ENCODE measurements around the gene SHLD1. TPM values are rescaled to one million over a fixed set of nuclear protein-coding genes. Genes with fewer than 3 reads are reported as not detected.

The SHLD1 gene
- total RNA-seq, 1 experiment from 2014 or later, result 3.6 TPM

- DNase-seq (ENCODE audit: low spot score), result no peak
Measured at GRCh38 chr20:5820738-5821137, 70.5 kb downstream of the SHLD1 start.

- no peak for DNase-seq (ENCODE audit: low spot score)
Measured at GRCh38 chr20:5821627-5822215, 71.5 kb downstream of the SHLD1 start.

GRCh38 chr20:5822569-5822968, 72.4 kb downstream of the SHLD1 start:
- DNase-seq (ENCODE audit: low spot score), result no peak

DNA sequence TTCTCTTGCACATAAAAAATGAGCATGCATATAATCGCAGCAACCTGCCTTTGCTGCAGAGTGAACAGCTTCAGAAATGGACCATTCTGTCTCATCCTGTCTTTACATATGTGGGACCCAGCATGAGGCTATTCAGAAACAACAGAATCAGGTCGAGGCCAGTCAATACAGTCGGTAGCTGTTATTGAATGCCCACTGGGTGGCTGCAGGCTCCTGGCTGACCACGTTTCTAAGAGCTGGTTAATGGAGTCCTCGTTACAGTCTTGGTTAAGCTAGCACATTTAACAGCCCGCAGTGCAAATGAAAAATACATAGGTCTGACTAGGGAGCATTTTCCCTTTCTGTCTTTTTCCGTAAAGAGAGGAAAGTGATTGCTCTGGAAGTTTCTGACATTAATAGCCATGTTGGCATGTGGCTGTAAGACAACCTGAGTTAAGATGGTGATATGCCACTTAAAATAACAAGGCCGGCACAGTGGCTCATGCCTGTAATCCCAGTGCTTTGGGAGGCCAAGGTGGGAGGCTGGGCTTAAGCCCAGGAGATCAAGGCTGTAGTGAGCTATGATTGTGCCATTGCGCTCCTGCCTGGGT, 75.0 kb downstream of the SHLD1 start:
- no peak for DNase-seq (ENCODE audit: low spot score)

GRCh38 chr20:5827098-5827853, 77.1 kb downstream of the SHLD1 start:
- DNase-seq (ENCODE audit: low spot score), result no peak

- DNase-seq (ENCODE audit: low spot score), result no peak
Measured at GRCh38 chr20:5827861-5828260, 77.7 kb downstream of the SHLD1 start.

- no peak for DNase-seq (ENCODE audit: low spot score)
Measured at GRCh38 chr20:5829241-5829809, 79.1 kb downstream of the SHLD1 start.

GRCh38 chr20:5831539-5832237, 81.5 kb downstream of the SHLD1 start:
- DNase-seq (ENCODE audit: low spot score), result no peak

DNA sequence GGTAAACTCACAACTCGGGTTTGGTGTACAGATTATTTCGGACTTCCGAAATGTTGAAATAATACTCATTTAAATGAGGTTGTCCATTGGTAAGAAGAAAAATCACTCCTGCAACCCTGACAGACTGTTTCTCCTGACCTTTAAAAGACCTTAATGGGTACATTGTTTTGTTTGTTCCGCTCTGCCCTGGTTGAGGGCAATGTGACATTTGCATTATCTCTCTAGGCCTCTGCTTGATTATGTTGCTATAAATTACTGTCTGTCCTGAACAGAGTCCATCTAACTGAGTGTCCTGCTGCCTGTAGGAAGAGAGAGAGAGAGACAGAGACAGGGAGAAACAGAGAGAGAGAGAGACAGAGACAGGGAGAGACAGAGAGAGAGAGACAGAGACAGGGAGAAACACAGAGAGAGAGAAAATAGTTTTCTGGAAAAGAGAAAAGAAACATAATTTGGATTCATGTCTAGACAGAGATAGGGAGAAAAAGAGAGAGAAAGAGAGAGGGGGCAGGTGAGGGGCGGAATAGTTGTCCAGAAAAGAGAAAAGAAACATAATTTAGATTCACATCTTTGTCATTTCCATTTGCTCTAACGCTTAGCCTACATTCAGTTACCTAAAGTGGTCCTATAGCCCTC, 83.2 kb downstream of the SHLD1 start:
- no peak for DNase-seq (ENCODE audit: low spot score)

- DNase-seq (ENCODE audit: low spot score), result no peak
Measured at GRCh38 chr20:5834436-5835005, 84.3 kb downstream of the SHLD1 start.

GRCh38 chr20:5835321-5835821, 85.2 kb downstream of the SHLD1 start:
- peak; percentile 49 for DNase-seq (ENCODE audit: low spot score)

DNA sequence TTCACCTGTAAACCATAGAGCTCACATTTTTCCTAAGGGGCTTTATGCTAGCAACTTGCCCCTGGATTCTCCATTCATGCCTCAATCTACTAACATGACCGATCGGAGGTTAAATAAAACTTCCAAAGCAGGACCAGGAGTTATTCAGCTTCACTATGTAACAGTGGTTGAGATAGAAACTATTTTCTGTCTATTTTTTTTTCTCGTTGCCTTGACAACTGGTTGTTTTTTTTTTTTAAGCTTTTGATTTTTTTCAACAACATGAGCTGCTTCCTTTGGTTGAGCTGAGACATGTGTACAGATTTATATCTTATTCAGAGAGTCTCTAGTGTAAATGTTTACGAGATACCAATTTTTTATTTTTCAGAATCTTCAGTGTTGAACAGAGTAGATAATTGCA, 85.7 kb downstream of the SHLD1 start:
- no peak for DNase-seq (ENCODE audit: low spot score)

GRCh38 chr20:5836569-5836968, 86.4 kb downstream of the SHLD1 start:
- DNase-seq (ENCODE audit: low spot score), result no peak

DNA sequence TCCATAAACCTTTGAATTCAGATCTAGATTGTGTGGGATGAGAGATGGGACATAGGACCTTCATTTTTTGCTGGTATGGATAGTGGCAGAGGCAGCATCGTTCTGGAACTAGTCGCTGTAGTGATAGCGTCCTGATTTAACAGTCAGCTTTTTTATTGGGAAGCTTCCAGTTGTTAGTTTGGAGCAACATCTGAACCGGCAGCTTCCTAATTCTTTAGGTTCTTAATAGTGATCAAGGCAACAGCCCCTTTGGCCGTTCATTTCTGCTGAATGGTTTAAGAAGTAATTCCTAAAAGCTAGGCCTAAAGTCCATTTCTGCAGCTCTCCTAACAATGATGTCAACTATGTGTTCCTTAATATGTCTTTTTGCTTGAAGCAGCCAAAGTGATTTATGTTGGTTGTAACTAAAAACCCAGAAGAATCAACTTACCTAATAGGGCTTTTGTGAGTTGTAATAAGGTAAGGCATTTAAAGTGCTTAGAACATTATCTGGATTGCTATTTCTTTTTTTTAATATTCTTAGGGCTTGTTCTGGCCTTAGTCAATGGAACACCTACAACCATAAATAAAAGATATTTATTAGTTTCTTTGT, 90.3 kb downstream of the SHLD1 start:
- no peak for DNase-seq (ENCODE audit: low spot score)

GRCh38 chr20:5841522-5841921, 91.3 kb downstream of the SHLD1 start:
- DNase-seq (ENCODE audit: low spot score), result no peak

DNA sequence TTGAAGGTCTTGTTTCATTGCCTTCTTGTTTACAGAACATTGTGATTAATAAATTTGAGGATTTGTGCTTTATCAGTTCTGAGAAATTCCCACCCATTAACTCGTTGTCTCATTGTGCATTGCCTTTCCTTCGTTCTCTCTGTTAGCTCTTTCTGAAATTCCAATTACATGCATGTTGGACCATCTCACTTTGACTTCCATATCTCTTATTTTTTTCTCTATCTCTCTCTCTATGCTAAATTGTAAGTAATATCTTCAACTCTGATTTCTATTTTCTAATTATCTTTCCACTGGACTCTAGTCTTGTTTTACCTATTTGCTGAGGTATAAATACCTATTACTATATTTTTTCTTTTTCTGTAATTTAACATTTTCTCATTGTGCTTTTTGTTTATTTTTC, 92.3 kb downstream of the SHLD1 start:
- no peak for DNase-seq (ENCODE audit: low spot score)

DNA sequence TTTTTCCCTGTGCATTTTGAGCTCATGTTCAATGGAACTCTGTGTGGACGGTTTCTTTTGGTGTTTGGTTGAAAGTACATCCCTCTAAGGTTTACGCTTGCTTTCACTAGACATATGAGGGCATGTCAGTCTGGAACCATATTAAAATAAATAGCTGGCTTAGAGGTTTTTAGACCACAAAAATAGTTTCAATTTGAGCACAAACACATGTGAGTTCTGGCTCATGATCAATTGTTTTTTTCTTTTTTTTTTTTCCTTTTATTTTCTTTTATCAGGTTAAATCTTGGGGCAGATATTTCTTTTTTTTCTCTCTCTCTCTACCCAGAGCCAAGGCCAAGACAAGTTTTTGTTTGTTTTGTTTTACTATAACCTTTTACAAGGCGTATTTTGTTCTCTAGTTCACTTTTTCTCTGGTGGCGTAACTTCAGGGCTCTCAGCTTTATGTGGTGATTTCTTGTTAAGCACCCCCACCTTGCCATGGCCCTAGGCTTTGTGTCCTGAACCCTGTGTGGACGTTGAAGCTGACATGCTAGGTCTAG, 92.9 kb downstream of the SHLD1 start:
- no peak for DNase-seq (ENCODE audit: low spot score)

DNA sequence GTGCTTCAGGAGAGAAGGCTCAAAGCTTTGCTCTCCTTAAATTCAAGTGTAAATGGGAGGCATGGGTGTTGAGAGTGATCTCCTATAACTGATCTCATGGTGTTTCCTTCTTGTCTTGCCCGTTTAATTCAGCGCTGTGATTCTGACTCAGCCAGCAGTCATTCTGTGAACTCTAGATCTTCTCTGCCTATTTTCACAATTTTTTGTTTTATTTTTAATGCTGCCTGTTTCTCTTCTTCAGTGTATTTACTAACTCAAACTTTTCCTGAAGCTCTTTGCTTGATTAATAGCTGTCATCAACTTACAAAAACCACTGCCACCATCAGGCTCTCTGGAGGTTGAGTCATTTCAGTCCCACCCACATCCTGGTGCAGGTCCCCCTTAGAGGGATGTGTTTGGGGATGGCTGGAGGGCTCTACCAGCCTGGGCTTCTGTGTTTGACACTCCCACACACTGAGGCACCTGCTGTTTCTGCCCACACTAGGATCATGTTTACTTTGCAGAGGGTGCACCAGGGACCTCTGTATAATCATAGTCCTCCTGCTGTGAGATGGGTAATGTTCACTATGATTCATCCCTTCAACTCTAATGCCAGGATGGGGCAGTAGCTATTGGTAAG, 94.0 kb downstream of the SHLD1 start:
- peak; percentile 97 for DNase-seq (ENCODE audit: low spot score)

DNA sequence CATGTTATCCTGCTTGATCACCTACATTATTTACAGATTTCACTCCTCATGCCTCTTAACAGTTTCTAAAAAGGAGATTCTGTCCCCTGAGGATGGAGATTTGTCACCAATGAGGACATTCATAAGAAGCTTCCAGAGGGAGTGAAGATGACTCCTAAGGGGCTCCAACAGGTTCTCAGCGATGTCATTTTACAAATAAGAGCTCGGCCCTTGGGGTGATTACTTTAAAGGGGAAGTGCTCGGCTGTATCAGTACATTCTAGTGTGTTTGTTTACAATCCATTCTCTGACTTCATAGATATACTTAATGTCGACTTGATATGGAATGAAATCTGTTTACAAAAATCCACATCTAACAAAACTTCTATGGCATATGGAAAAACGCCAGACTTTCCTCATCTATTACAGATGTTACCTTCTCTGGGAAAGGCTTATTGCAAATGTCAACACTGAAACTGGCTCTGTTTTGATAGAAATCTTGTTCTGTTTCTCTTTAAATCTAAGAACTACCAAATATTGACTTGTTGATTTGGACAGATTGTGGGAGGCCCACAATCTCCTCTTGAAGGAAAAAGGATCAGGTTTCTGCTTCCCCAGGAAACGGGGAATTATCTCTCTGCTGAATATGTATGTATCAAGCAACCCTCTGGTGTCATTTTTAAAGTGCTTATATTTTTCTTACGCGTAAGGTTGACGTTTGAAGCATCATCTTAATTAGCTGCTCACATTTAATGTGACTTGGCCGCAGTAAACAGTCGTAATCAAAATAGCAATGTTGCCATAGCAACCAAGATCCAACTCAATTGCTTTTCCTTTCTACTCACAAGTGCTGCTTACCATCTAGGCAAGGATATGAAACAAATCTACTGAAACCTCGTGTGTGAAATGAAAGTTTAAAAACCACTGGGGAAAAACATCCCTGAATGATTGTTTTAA, 95.7 kb downstream of the SHLD1 start:
- no peak for DNase-seq (ENCODE audit: low spot score)
